Neural progenitor cell (in vitro differentiated cells): ENCODE results near the gene ZFR2.

Experiments used
- CTCF ChIP-seq: fragments of 200-600 bp; sonication (generic); IDR thresholded peaks from 2 replicates; pipeline ENCODE4 v1.5.1; 2017; ENCODE audit warnings: antibody characterized with exemption, mild to moderate bottlenecking
- EZH2phosphoT487 ChIP-seq: fragments of 200-600 bp; sonication (generic); IDR thresholded peaks from 2 replicates; pipeline ENCODE4 v1.6.1; 2017; ENCODE audit warnings: antibody characterized with exemption

DNA sequence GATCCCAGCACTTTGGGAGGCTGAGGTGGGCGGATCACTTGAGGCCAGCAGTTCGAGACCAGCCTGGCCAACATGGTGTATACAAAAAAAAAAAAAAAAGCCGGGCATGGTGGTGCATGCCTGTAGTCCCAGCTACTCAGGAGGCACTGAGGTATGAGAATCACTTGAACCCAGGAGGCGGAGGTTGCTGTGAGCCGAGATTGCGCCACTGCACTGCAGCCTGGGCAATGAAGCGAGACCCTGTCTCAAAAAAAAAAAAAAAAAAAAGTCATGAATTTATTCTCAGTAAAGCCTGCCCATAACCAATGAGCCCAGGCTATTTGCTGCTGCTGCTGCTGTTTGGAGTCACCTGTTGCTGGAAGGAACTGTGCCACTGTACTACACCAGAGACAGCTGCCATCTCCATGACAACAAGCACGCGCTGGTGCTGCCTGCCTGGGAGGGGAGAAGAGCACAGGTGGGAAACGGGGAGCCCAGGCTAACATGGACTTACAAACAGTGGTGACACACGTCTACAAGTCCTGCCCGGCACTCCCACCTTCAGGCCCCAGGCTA, 11.3 kb downstream of the ZFR2 start:
- TF ChIP-seq CTCF (no peak), EZH2phosphoT487 (no peak)
